Measurements from ENCODE around the gene U2AF2. TPM values are rescaled to one million over a fixed set of nuclear protein-coding genes. Genes with fewer than 3 reads are reported as not detected.
A peak's percentile ranks its signal among the peaks of the same experiment; 100 is the strongest.

The U2AF2 gene
- total and polyA plus RNA-seq, 9 donors, result 27.3 to 183 (median 148) TPM

DNA sequence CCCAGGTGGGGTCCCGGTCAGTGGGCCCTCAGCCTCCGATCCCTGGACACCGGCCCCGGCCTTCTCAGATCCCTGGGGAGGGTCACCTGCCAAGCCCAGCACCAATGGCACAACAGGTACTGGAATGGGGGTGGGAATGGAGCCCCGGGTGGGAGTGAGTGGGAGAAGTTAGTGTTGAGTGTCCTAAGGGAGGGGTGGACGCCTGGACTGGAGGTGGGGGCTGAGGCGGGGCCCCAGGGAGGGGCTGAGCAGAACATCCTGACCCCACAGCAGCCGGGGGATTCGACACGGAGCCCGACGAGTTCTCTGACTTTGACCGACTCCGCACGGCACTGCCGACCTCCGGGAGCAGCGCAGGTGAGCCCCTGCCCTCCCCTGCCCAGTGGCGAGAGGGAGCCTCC is 37.8 kb downstream of the U2AF2 start:
- 85 to 91% (median 88%) methylated on average over 19 of the region's 19 CpGs for WGBS, 3 donors
- intact Hi-C loops (cut with DNase I), result no loop called here
- no peaks in the 10 kb centered on the region for H3K4me1 ChIP-seq (ENCODE audit: insufficient read depth)
- no peak for TF ChIP-seq EP300 (IDR thresholded peaks at IDR 0.05)
- TF ChIP-seq POLR2A (IDR thresholded peaks at IDR 0.05), result no peak
- TF ChIP-seq, protein P1, sequence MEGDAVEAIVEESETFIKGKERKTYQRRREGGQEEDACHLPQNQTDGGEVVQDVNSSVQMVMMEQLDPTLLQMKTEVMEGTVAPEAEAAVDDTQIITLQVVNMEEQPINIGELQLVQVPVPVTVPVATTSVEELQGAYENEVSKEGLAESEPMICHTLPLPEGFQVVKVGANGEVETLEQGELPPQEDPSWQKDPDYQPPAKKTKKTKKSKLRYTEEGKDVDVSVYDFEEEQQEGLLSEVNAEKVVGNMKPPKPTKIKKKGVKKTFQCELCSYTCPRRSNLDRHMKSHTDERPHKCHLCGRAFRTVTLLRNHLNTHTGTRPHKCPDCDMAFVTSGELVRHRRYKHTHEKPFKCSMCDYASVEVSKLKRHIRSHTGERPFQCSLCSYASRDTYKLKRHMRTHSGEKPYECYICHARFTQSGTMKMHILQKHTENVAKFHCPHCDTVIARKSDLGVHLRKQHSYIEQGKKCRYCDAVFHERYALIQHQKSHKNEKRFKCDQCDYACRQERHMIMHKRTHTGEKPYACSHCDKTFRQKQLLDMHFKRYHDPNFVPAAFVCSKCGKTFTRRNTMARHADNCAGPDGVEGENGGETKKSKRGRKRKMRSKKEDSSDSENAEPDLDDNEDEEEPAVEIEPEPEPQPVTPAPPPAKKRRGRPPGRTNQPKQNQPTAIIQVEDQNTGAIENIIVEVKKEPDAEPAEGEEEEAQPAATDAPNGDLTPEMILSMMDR (IDR thresholded peaks at IDR 0.05), result no peak
- no peaks in the 10 kb centered on the region for H3K36me3 ChIP-seq
- no peaks in the 10 kb centered on the region for H3K27me3 ChIP-seq
- H3K9me3 ChIP-seq, result no peaks in the 10 kb centered on the region
- no peak overlapping the region for H3K4me3 ChIP-seq
- DNase-seq, result peak in 2 of 5 donors; percentile 25 to 31
- no peak overlapping the region for H3K27ac ChIP-seq

DNA sequence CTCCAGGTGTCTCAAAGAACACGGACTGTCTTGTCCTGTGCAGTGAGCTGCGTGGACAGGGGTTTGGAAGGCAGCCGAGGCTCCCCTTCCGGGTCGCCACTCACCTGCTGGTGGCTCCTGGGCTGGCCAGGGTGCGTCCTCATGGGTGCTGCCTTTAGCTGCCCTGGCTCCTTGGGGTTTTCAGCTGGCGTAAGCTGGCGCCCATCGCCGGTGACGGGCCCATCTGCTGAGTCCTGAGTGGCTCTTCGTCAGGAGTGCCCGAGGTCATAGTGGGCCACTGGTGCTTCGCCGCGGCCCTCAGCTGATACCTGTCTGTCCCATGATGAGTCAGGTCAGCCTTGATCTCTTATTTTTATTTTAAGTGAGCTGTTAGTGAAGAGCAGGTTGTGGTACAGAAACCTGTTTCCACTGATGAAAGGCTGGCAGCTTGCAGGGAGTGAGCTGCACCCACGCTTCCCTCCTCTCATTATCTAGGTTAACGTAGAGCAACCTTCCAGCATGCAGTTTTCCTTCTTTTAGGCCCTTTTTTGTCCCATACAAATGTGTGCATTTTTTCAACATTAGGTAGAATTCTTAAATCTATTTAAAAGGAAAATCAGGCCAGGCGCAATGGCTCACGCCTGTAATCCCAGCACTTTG is 38.6 kb downstream of the U2AF2 start:
- H3K4me1 ChIP-seq (ENCODE audit: insufficient read depth), result no peaks in the 10 kb centered on the region
- 93% methylated on average over 20 of the region's 20 CpGs for WGBS, 3 donors
- no peak overlapping the region for H3K27ac ChIP-seq
- no peaks in the 10 kb centered on the region for H3K27me3 ChIP-seq
- intact Hi-C loops (cut with DNase I), result no loop called here
- TF ChIP-seq POLR2A (IDR thresholded peaks at IDR 0.05) (no peak), EP300 (IDR thresholded peaks at IDR 0.05) (no peak)
- TF ChIP-seq, protein P1 (IDR thresholded peaks at IDR 0.05), result no peak
- H3K4me3 ChIP-seq, result no peak overlapping the region
- peak in 1 of 5 donors; percentile 36 for DNase-seq
- no peaks in the 10 kb centered on the region for H3K36me3 ChIP-seq
- H3K9me3 ChIP-seq, result no peaks in the 10 kb centered on the region

DNA sequence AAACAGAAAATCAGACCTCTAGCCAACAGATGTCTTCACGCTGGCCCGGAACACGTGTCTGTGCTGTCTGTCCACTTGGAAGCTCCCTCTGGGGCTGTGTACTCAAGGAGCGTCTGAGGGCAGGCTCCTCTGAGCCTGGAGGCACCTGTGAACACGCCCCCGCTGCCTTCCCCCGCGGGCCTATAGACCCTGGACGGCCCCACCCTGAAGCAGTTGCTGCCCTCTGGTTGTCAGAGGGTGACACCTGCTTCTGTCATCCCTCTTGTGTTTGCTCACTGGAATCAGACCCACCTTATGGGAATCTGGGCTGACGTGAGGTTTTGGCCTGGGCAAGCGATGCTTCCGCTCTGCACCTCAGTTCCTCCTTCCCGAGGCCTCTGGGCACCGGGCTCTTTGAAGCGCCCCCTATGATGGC is 39.4 kb downstream of the U2AF2 start:
- Histone ChIP-seq H3K27me3 (no peaks in the 10 kb centered on the region), H3K27ac (no peak overlapping the region), H3K9me3 (no peaks in the 10 kb centered on the region), H3K4me1 (ENCODE audit: insufficient read depth) (no peaks in the 10 kb centered on the region), H3K4me3 (no peak overlapping the region), H3K36me3 (no peaks in the 10 kb centered on the region)
- DNase-seq, result peak in 1 of 5 donors; percentile 24
- intact Hi-C loops (cut with DNase I), result no loop called here
- 78 to 85% (median 85%) methylated on average over 15 of the region's 15 CpGs for WGBS, 3 donors
- no peak for TF ChIP-seq POLR2A (IDR thresholded peaks at IDR 0.05)
- no peak for TF ChIP-seq EP300 (IDR thresholded peaks at IDR 0.05)
- TF ChIP-seq, protein P1 (IDR thresholded peaks at IDR 0.05), result no peak

DNA sequence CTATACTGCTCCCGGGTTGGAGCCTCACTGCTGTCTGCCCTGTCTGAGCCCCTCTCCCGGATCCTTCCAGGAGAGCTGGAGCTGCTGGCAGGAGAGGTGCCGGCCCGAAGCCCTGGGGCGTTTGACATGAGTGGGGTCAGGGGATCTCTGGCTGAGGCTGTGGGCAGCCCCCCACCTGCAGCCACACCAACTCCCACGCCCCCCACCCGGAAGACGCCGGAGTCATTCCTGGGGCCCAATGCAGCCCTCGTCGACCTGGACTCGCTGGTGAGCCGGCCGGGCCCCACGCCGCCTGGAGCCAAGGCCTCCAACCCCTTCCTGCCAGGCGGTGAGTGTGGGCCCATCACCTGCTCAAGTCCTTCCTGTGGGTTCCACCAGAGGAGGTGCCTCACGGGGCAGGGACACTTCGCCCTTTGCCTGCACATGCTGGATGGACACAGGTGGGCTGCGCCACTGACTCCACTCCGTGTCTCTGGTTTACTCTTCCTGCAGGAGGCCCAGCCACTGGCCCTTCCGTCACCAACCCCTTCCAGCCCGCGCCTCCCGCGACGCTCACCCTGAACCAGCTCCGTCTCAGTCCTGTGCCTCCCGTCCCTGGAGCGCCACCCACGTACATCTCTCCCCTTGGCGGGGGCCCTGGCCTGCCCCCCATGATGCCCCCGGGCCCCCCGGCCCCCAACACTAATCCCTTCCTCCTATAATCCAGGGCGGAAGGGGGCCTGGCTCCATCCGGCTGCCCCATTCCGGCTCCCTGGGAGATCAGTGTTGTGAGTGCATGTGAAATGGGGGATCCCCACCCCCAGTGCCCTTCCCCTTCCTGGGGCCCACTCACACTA is 40.0 kb downstream of the U2AF2 start:
- WGBS, 3 donors, result 90 to 92% (median 91%) methylated on average over 33 to 37 of the region's 37 CpGs
- no peaks in the 10 kb centered on the region for H3K4me1 ChIP-seq (ENCODE audit: insufficient read depth)

More for the DNA sequence above, 40.0 kb downstream of the U2AF2 start:
- DNase-seq, result peak in 2 of 5 donors; percentile 6 to 33
- H3K4me3 ChIP-seq, result no peak overlapping the region
- TF ChIP-seq, protein P1 (IDR thresholded peaks at IDR 0.05), result no peak
- TF ChIP-seq POLR2A (IDR thresholded peaks at IDR 0.05), result no peak
- TF ChIP-seq EP300 (IDR thresholded peaks at IDR 0.05), result no peak
- H3K27me3 ChIP-seq, result no peaks in the 10 kb centered on the region
- H3K27ac ChIP-seq, result no peak overlapping the region
- H3K36me3 ChIP-seq, result no peaks in the 10 kb centered on the region
- intact Hi-C loops (cut with DNase I), result no loop called here
- H3K9me3 ChIP-seq, result no peaks in the 10 kb centered on the region

Data from ovary (tissue), 9 donors.